ENCODE data around the gene GEN1. TPM values are rescaled to one million over a fixed set of nuclear protein-coding genes. Genes with fewer than 3 reads are reported as not detected.
A peak's percentile ranks its signal among the peaks of the same experiment; 100 is the strongest.

GEN1 gene
- total and polyA plus RNA-seq, 10 of the 15 experiments (the other 5 are each of a cell fraction or from before 2014, with no cell fraction given): 6.0 to 49.6 (median 36.0) TPM

DNA sequence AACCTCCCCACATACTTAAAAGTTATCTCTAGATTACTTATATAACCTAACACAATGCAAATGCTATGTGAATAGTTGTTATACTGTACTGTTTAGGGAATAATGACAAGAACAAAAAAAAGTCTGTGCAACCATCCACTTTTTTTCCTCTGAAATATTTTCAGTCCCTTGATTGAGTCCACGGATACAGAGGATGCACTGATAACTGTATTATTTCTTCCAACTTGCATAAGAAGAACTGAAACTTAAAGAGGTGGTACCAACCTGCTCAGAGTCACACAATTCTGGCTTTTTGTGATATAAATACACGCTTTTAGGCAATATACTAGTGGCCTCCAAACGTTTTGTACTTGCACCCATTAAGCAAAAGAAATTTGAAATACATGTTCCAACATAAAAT, 1.7 kb upstream of the GEN1 start:
- BruUV-seq (replicated peaks): no TSS peak

More for the DNA sequence above, 1.7 kb upstream of the GEN1 start:
- Histone ChIP-seq H3K27ac (ENCODE audit: control insufficient read depth, insufficient read depth) (peak overlapping the region; percentile 94), H3K4me1 (ENCODE audit: control insufficient read depth, insufficient read depth, low read length) (peaks cover 9% of the 10 kb centered on the region), H3K79me2 (ENCODE audit: control insufficient read depth, insufficient read depth, low read length) (peaks cover 90% of the 10 kb centered on the region), H4K20me1 (ENCODE audit: control insufficient read depth, insufficient read depth) (no peaks in the 10 kb centered on the region), H3K9ac (ENCODE audit: control insufficient read depth, insufficient read depth, low read length) (peak overlapping the region; percentile 32; the same call in 1 of the 2 replicates), H3K4me3 (peak overlapping the region; percentile 91), H3K36me3 (ENCODE audit: control insufficient read depth in 2 of 2, insufficient read depth in 2 of 2, low read length in 1 of 2) (no peaks in the 10 kb centered on the region), H3K4me2 (ENCODE audit: control insufficient read depth, insufficient read depth) (peak overlapping the region; percentile 84), H3K9me3 (replicated peaks; ENCODE audit: control insufficient read depth, insufficient read depth, low read length) (no peaks in the 10 kb centered on the region), H2AFZ (ENCODE audit: control insufficient read depth, low read depth, low read length) (no peak overlapping the region), H3K27me3 (replicated peaks in 1 of 2; ENCODE audit: control insufficient read depth in 2 of 2, insufficient read depth in 2 of 2, low read length in 1 of 2) (no peaks in the 10 kb centered on the region)
- CTCF ChIA-PET: interaction anchor here (1.2 to 3.9 kb wide), 8 partner anchors 33 to 81 kb away, joined by 3 to 29 read pairs (median 6); no protein-coding TSS in a partner anchor
- RAD21 ChIA-PET (ENCODE audit: unreplicated experiment): interaction anchor here (0.9 to 2.6 kb wide), 6 partner anchors 32 to 77 kb away, joined by 3 to 13 read pairs (median 6); no protein-coding TSS in a partner anchor
- SMC1A ChIA-PET (ENCODE audit: uncharacterized antibody, unreplicated experiment): interaction anchor here (1.0 to 2.8 kb wide), 12 partner anchors 7 to 94 kb away, joined by 3 to 38 read pairs (median 4); no protein-coding TSS in a partner anchor
- 4% methylated on average over 3 of the region's 3 CpGs for WGBS (ENCODE audit: insufficient coverage, insufficient replicate concordance, low lambda C conversion rate, missing lambda C conversion rate)
- POLR2A ChIA-PET: interaction anchor here (1.6 kb wide), 1 partner anchor 73 kb away, joined by 6 read pairs; no protein-coding TSS in a partner anchor
- TF ChIP-seq POU2F2 (IDR thresholded peaks at IDR 0.05; ENCODE audit: borderline replicate concordance, low read depth, low read length) (no peak), IRF4 (IDR thresholded peaks at IDR 0.05; ENCODE audit: low read depth, low read length) (no peak), FOS (IDR thresholded peaks at IDR 0.05; ENCODE audit: borderline replicate concordance, extremely low read depth, insufficient read length) (no peak), PML (IDR thresholded peaks at IDR 0.05; ENCODE audit: low read length) (0 out of 2 replicates have a peak, but pooled peaks have one; percentile 29), SUZ12 (IDR thresholded peaks at IDR 0.05; ENCODE audit: unreplicated experiment) (no peak), MEF2A (IDR thresholded peaks at IDR 0.05; ENCODE audit: insufficient read depth, low read depth, low read length) (0 out of 2 replicates have a peak, but pooled peaks have one; percentile 36), CEBPB (IDR thresholded peaks at IDR 0.05; ENCODE audit: borderline replicate concordance in 1 of 2, low read depth in 2 of 2, low read length in 2 of 2) (0 out of 4 replicates have a peak, but pooled peaks of 1 of the 2 experiments have one; percentile 14), TARDBP (IDR thresholded peaks at IDR 0.05; ENCODE audit: borderline replicate concordance) (no peak), SUPT20H (IDR thresholded peaks at IDR 0.05; ENCODE audit: borderline replicate concordance, control insufficient read depth, low read depth, low read length) (no peak), MAX (IDR thresholded peaks at IDR 0.05; ENCODE audit: low read depth, low read length) (no peak), SPI1 (IDR thresholded peaks at IDR 0.05; ENCODE audit: borderline replicate concordance, insufficient read depth, low read depth, low read length) (peak; percentile 88), TBL1XR1 (IDR thresholded peaks at IDR 0.05; ENCODE audit: low read depth, low read length) (no peak), ZNF24 (IDR thresholded peaks at IDR 0.05) (peak; percentile 79), DPF2 (IDR thresholded peaks at IDR 0.05) (0 out of 2 replicates have a peak, but pooled peaks have one; percentile 39), ZZZ3 (IDR thresholded peaks at IDR 0.05; ENCODE audit: control insufficient read depth, insufficient read length, low read depth) (no peak), PBX3 (IDR thresholded peaks at IDR 0.05; ENCODE audit: insufficient replicate concordance, low read depth, low read length) (no peak), EGR1 (IDR thresholded peaks at IDR 0.05; ENCODE audit: borderline replicate concordance in 1 of 2, low read depth in 2 of 2, low read length in 2 of 2) (no peak), SP1 (IDR thresholded peaks at IDR 0.05; ENCODE audit: low read depth, low read length) (no peak), MXI1 (IDR thresholded peaks at IDR 0.05; ENCODE audit: low read depth, low read length) (0 out of 2 replicates have a peak, but pooled peaks have one; percentile 19)
- intact Hi-C loops (cut with micrococcal nuclease; ENCODE audit: unreplicated experiment) (loop anchor here (2.0 to 10.0 kb wide), 3 partner anchors 69 to 1097 kb away; partner anchors contain the start of gene RAD51AP2), in situ Hi-C loops (cut with MboI) (no loop called here)
- FAIRE-seq (no peak), ATAC-seq (peak; percentile 40), DNase-seq (ENCODE audit: low read depth, low spot score) (no peak)
